ENCODE measurements around the gene AFF3.

DNA sequence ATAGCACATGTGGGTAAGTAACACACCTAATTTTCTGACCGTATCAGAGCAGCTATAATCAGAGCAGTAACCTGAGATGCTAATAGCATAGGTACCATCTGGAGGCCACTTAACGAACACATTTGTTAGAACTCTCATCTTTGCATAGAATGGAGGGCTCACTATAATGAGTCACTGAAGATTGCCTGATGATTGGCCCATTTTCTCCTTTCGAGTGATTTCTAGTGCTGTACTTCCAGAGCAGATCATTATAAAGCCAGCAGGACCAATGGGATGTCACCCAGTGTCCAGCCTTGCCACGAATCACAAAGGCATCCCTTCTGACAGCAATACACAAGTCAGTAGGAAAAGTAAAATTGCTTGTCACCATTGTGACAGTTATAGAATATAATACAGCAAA is 570.9 kb downstream of the AFF3 start:
- TF ChIP-seq, protein P1, sequence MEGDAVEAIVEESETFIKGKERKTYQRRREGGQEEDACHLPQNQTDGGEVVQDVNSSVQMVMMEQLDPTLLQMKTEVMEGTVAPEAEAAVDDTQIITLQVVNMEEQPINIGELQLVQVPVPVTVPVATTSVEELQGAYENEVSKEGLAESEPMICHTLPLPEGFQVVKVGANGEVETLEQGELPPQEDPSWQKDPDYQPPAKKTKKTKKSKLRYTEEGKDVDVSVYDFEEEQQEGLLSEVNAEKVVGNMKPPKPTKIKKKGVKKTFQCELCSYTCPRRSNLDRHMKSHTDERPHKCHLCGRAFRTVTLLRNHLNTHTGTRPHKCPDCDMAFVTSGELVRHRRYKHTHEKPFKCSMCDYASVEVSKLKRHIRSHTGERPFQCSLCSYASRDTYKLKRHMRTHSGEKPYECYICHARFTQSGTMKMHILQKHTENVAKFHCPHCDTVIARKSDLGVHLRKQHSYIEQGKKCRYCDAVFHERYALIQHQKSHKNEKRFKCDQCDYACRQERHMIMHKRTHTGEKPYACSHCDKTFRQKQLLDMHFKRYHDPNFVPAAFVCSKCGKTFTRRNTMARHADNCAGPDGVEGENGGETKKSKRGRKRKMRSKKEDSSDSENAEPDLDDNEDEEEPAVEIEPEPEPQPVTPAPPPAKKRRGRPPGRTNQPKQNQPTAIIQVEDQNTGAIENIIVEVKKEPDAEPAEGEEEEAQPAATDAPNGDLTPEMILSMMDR (IDR thresholded peaks at IDR 0.05), result no peak
- no peak for TF ChIP-seq POLR2A (IDR thresholded peaks at IDR 0.05)

Data from uterus (tissue), 2 donors.